Endodermal cell (in vitro differentiated cells): Measurements from ENCODE around the gene PSD2. TPM values are rescaled to one million over a fixed set of nuclear protein-coding genes. Genes with fewer than 3 reads are reported as not detected.

Source experiments
- DNase-seq: peaks from one replicate; pipeline ENCODE4 v3.0.0-alpha.2; 2017
- H3K27ac ChIP-seq: 2 replicates; pipeline ENCODE4 v1.5.1; 2013; ENCODE audit warnings: mild to moderate bottlenecking, low read depth, low read length, moderate library complexity
- H3K27me3 ChIP-seq: 2 replicates; pipeline ENCODE4 v1.6.1; 2013; ENCODE audit warnings: mild to moderate bottlenecking, low read length, moderate library complexity; ENCODE audit not compliant: insufficient read depth, control insufficient read depth, poor library complexity, severe bottlenecking
- H3K36me3 ChIP-seq: 2 replicates; pipeline ENCODE4 v1.7.0; 2013; ENCODE audit warnings: mild to moderate bottlenecking, low read length, moderate library complexity; ENCODE audit not compliant: control insufficient read depth, insufficient read depth
- H3K4me1 ChIP-seq: one replicate; pipeline ENCODE4 v1.7.0; 2013; ENCODE audit warnings: low read length; ENCODE audit not compliant: control insufficient read depth, insufficient read depth
- H3K4me3 ChIP-seq: 2 replicates; pipeline ENCODE4 v1.5.1; 2013; ENCODE audit warnings: mild to moderate bottlenecking, low read length, moderate library complexity
- H3K9ac ChIP-seq: 2 replicates; pipeline ENCODE4 v1.6.1; 2013; ENCODE audit warnings: mild to moderate bottlenecking, low read length, moderate library complexity; ENCODE audit not compliant: poor library complexity, severe bottlenecking; ENCODE audit errors: extremely low read depth
- H3K9me3 ChIP-seq: 2 replicates; pipeline ENCODE4 v1.6.1; 2013; ENCODE audit warnings: mild to moderate bottlenecking, low read length, moderate library complexity; ENCODE audit not compliant: control insufficient read depth
- H3K27ac Mint-ChIP-seq: 2 replicates; pipeline ENCODE4 v1.8.0; 2020; ENCODE audit warnings: mixed read lengths
- H3K27me3 Mint-ChIP-seq: 2 replicates; pipeline ENCODE4 v1.8.0; 2021; ENCODE audit warnings: mild to moderate bottlenecking, mixed read lengths; ENCODE audit not compliant: insufficient read depth
- H3K36me3 Mint-ChIP-seq: 2 replicates; pipeline ENCODE4 v1.8.0; 2020; ENCODE audit warnings: low read depth, mixed read lengths
- H3K4me1 Mint-ChIP-seq: 2 replicates; pipeline ENCODE4 v1.8.0; 2020; ENCODE audit warnings: mixed read lengths
- H3K4me3 Mint-ChIP-seq: 2 replicates; pipeline ENCODE4 v1.8.0; 2020; ENCODE audit warnings: mild to moderate bottlenecking, moderate library complexity, mixed read lengths
- H3K9me3 Mint-ChIP-seq: 2 replicates; pipeline ENCODE4 v1.8.0; 2020; ENCODE audit warnings: mild to moderate bottlenecking, mixed read lengths
- WGBS, 2 experiments: methylation state at CpG; one replicate each; pipeline versions ENCODE4 v1.1.5 to v1.1.7; 2013; ENCODE audit warnings: missing lambda C conversion rate in 2 of 2, mixed read lengths in 1 of 2; ENCODE audit not compliant: insufficient coverage in 1 of 2, insufficient read length in 1 of 2; 5-methylcytosine and 5-hydroxymethylcytosine counted together
- total RNA-seq, 2 donors: library from RNA; stranded (reverse); fragmentation: NEBNext Ultra II Directional in 1 of 2; extraction: Animal tissue kit (Norgen Biotek cat#: 25700) in 1 of 2; gene quantifications; 2 replicates in 1 of 2; 3 replicates in 1 of 2; pipeline ENCODE4 v1.2.1, GENCODE V29; 2021
- TF ChIP-seq, protein P1 (sequence below): fragments of 200-600 bp; sonication (generic); conservative IDR thresholded peaks from 2 replicates; pipeline ENCODE4 v1.5.0; 2021; ENCODE audit warnings: antibody characterized with exemption, mild to moderate bottlenecking

The PSD2 gene
- total RNA-seq, 2 donors from 2014 or later: 0.55 to 2.5 TPM

- H3K27ac ChIP-seq: no peak overlapping the region
- no peaks in the 10 kb centered on the region for H3K36me3 ChIP-seq
- no peaks in the 10 kb centered on the region for H3K9me3 ChIP-seq
- H3K9me3 Mint-ChIP-seq: no peaks in the 10 kb centered on the region
- H3K4me1 ChIP-seq: no peaks in the 10 kb centered on the region
- H3K9ac ChIP-seq: no peak overlapping the region
- H3K27me3 ChIP-seq: peaks cover under 1% of the 10 kb centered on the region
- no peak overlapping the region for H3K4me3 ChIP-seq
- H3K4me1 Mint-ChIP-seq: no peaks in the 10 kb centered on the region
- H3K36me3 Mint-ChIP-seq: no peaks in the 10 kb centered on the region
- WGBS, 2 experiments: 50 to 71% methylated on average over 1 to 2 of the region's 2 CpGs
- peaks cover 16% of the 10 kb centered on the region for H3K27me3 Mint-ChIP-seq
- no peak for DNase-seq
- TF ChIP-seq, protein P1, sequence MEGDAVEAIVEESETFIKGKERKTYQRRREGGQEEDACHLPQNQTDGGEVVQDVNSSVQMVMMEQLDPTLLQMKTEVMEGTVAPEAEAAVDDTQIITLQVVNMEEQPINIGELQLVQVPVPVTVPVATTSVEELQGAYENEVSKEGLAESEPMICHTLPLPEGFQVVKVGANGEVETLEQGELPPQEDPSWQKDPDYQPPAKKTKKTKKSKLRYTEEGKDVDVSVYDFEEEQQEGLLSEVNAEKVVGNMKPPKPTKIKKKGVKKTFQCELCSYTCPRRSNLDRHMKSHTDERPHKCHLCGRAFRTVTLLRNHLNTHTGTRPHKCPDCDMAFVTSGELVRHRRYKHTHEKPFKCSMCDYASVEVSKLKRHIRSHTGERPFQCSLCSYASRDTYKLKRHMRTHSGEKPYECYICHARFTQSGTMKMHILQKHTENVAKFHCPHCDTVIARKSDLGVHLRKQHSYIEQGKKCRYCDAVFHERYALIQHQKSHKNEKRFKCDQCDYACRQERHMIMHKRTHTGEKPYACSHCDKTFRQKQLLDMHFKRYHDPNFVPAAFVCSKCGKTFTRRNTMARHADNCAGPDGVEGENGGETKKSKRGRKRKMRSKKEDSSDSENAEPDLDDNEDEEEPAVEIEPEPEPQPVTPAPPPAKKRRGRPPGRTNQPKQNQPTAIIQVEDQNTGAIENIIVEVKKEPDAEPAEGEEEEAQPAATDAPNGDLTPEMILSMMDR: no peak
- H3K27ac Mint-ChIP-seq: no peak overlapping the region
- no peak overlapping the region for H3K4me3 Mint-ChIP-seq
These were observed 15.6 kb downstream of the PSD2 start for GRCh38 chr5:139811274-139811607.

DNA sequence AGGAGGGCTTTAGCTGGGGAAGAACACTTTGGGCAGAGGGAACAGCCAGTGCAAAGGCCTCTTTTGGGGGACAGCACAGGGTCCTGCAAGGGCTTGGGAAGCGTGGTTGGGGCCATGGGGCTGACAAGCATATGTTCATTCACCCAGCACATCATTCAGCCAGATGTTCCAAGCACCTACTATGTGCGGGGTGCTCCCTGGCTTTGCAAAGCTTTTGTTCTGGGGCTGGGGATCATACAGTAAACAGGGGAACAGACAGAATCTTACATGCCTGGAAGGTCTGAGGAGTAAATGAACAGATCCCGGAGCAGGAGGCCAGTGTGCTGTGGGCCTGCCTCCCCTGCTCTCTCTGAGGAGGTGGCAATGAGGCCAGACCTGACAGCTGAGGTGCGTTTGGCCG, 16.7 kb downstream of the PSD2 start:
- no peaks in the 10 kb centered on the region for H3K9me3 ChIP-seq
- H3K4me1 ChIP-seq: no peaks in the 10 kb centered on the region
- TF ChIP-seq, protein P1: no peak
- Mint-ChIP-seq H3K4me1 (no peaks in the 10 kb centered on the region), H3K4me3 (no peak overlapping the region), H3K27me3 (peaks cover 15% of the 10 kb centered on the region), H3K27ac (no peak overlapping the region), H3K36me3 (no peaks in the 10 kb centered on the region), H3K9me3 (no peaks in the 10 kb centered on the region)
- no peak for DNase-seq
- no peak overlapping the region for H3K27ac ChIP-seq
- no peaks in the 10 kb centered on the region for H3K36me3 ChIP-seq
- 82 to 85% methylated on average over 5 of the region's 5 CpGs for WGBS, 2 experiments
- no peak overlapping the region for H3K9ac ChIP-seq
- no peak overlapping the region for H3K4me3 ChIP-seq
- H3K27me3 ChIP-seq: peaks cover 6% of the 10 kb centered on the region

DNA sequence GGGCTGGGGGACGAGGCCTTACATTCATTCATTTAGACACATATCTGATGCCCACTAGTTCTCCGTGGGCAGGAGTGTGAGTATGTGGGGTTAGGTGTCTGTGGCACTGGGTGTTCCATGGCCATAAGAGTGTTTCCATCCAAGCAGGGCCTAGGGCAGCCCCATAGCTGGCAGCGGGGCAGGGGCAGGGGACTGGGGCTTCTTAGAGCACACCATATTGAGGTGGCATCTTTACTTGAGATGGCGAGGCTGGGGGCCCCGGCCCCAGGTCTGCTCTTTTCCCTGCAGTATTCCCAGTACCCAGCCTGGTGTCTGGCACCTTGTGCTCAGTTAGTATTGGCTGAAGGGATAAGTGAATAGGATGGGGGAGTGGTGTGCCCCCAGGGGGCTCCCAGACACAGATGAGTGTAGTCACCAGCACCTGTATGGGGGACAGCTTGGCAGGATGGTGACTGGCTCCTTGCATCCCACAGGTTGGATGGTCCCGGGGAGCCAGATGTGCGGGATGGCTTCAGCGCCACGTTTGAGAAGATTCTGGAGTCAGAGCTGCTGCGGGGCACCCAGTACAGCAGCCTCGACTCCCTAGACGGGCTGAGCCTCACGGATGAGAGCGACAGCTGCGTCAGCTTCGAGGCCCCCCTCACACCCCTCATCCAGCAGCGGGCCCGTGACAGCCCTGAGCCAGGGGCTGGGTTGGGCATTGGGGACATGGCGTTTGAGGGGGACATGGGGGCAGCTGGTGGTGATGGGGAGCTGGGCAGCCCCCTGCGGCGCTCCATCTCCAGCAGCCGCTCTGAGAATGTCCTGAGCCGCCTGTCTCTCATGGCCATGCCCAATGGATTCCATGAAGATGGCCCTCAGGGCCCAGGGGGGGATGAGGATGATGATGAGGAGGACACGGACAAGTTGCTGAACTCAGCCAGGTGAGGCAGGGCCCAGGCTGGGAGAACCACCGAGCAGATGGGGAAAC, 17.5 kb downstream of the PSD2 start:
- H3K27ac ChIP-seq: no peak overlapping the region
- H3K4me3 Mint-ChIP-seq: no peak overlapping the region
- TF ChIP-seq, protein P1: no peak
- H3K36me3 Mint-ChIP-seq: no peaks in the 10 kb centered on the region
- no peaks in the 10 kb centered on the region for H3K36me3 ChIP-seq
- no peak overlapping the region for H3K27ac Mint-ChIP-seq
- H3K4me1 Mint-ChIP-seq: no peaks in the 10 kb centered on the region
- DNase-seq: no peak
- no peak overlapping the region for H3K4me3 ChIP-seq
- H3K27me3 Mint-ChIP-seq: peaks cover 15% of the 10 kb centered on the region
- 91 to 96% methylated on average over 15 to 24 of the region's 25 CpGs for WGBS, 2 experiments
- H3K4me1 ChIP-seq: no peaks in the 10 kb centered on the region
- H3K27me3 ChIP-seq: peaks cover 6% of the 10 kb centered on the region
- no peaks in the 10 kb centered on the region for H3K9me3 ChIP-seq
- H3K9ac ChIP-seq: no peak overlapping the region
- H3K9me3 Mint-ChIP-seq: no peaks in the 10 kb centered on the region
